Breast epithelium (tissue), 3 donors: ENCODE data around the gene APELA.

Experiments
- POLR2A ChIP-seq: fragments of 450-650 bp; IDR thresholded peaks from one replicate; pipeline ENCODE4 v1.6.1; 2016; ENCODE audit warnings: antibody characterized with exemption, mild to moderate bottlenecking, moderate library complexity
- POLR2AphosphoS5 ChIP-seq, 3 donors: sonication (generic); formaldehyde crosslinking; IDR thresholded peaks; one replicate each; pipeline ENCODE4 v1.6.1; 2017; ENCODE audit warnings: antibody characterized with exemption in 3 of 3
- TF ChIP-seq, protein P1 (sequence below), 3 donors: fragments of 450-650 bp; IDR thresholded peaks; one replicate each; pipeline ENCODE4 v1.5.1; 2016 to 2017; ENCODE audit warnings: antibody characterized with exemption in 3 of 3, mild to moderate bottlenecking in 3 of 3, moderate library complexity in 3 of 3

DNA sequence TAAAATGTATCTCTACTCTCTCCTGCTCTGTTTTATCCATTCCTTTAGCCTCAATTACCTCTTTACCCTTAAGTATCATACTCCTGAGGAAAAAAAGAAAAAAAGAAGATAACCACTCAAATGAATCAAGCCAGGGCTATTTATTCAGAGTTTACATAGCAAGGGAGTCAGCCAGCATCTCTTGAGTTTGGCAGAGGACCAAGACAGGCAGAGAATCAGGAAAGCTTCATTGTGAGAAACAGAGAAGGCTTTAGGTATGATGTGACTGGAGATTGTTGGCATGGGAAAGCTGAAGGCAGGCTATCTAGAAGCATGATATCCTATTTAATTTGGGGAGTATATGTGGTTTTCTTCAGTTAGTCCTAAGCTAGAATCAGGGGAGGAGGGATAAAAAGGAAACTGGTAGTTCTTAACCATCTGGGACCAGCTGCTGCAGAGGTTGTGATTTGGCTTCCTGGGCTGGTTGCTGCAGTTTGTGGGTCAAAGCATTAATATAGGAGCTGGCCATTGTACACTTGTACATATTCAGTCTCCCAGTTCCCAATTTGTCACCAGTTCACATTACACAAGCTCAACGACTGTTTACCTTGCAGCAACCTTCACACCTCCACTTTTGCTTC is 11.2 kb downstream of the APELA start:
- TF ChIP-seq POLR2AphosphoS5 (IDR thresholded peaks at IDR 0.05) (no peak), POLR2A (no peak)
- TF ChIP-seq, protein P1, sequence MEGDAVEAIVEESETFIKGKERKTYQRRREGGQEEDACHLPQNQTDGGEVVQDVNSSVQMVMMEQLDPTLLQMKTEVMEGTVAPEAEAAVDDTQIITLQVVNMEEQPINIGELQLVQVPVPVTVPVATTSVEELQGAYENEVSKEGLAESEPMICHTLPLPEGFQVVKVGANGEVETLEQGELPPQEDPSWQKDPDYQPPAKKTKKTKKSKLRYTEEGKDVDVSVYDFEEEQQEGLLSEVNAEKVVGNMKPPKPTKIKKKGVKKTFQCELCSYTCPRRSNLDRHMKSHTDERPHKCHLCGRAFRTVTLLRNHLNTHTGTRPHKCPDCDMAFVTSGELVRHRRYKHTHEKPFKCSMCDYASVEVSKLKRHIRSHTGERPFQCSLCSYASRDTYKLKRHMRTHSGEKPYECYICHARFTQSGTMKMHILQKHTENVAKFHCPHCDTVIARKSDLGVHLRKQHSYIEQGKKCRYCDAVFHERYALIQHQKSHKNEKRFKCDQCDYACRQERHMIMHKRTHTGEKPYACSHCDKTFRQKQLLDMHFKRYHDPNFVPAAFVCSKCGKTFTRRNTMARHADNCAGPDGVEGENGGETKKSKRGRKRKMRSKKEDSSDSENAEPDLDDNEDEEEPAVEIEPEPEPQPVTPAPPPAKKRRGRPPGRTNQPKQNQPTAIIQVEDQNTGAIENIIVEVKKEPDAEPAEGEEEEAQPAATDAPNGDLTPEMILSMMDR (IDR thresholded peaks at IDR 0.05) = no peak
